A673 (cell line): ENCODE results near the gene NDC80. TPM values are rescaled to one million over a fixed set of nuclear protein-coding genes. Genes with fewer than 3 reads are reported as not detected.

Source experiments
- BruUV-seq: library from RNA; stranded (reverse); fragments of 400-500 nt; replicated peaks from 2 replicates; lab custom pipeline; 2021; lab: Mats Ljungman, UMichigan
- CTCF ChIA-PET: fragments of 300-600 bp; sonication (Branson Sonifier 250); formaldehyde crosslinking; loops from one replicate; lab custom pipeline; 2022; ENCODE audit warnings: antibody characterized with exemption; lab: Charles Lee
- POLR2A ChIA-PET: fragments of 300-600 bp; sonication (Branson Sonifier 250); formaldehyde crosslinking; loops from one replicate; lab custom pipeline; 2022; ENCODE audit warnings: antibody characterized with exemption; ENCODE audit not compliant: low non-redundant PET; lab: Charles Lee
- DNase-seq: peaks from one replicate; pipeline ENCODE4 v3.0.0-alpha.2; 2015; ENCODE audit warnings: low spot score
- H3K27ac ChIP-seq: fragments of 200-600 bp; sonication (generic); 2 replicates; pipeline ENCODE4 v1.5.1; 2016; ENCODE audit warnings: mixed run types, low read depth, mild to moderate bottlenecking, mixed read lengths, antibody characterized with exemption, low read length; ENCODE audit not compliant: poor library complexity, severe bottlenecking
- H3K27me3 ChIP-seq: fragments of 200-600 bp; sonication (generic); replicated peaks from 2 replicates; pipeline ENCODE4 v1.6.1; 2017; ENCODE audit warnings: mixed run types, low read depth, mild to moderate bottlenecking, mixed read lengths, antibody characterized with exemption, low read length; ENCODE audit not compliant: insufficient read depth, poor library complexity
- H3K36me3 ChIP-seq: fragments of 200-600 bp; sonication (generic); 2 replicates; pipeline ENCODE4 v1.6.1; 2016; ENCODE audit warnings: mixed run types, mild to moderate bottlenecking, mixed read lengths, antibody characterized with exemption, low read length; ENCODE audit not compliant: insufficient read depth, poor library complexity, severe bottlenecking
- H3K4me1 ChIP-seq: fragments of 200-600 bp; sonication (generic); 2 replicates; pipeline ENCODE4 v1.6.1; 2017; ENCODE audit warnings: mixed run types, mild to moderate bottlenecking, mixed read lengths, antibody characterized with exemption, low read length; ENCODE audit not compliant: insufficient read depth, poor library complexity, severe bottlenecking
- H3K4me3 ChIP-seq: fragments of 200-600 bp; sonication (generic); 2 replicates; pipeline ENCODE4 v1.5.1; 2016; ENCODE audit warnings: low read depth, mixed run types, mild to moderate bottlenecking, mixed read lengths, low read length; ENCODE audit not compliant: poor library complexity, severe bottlenecking
- H3K9me3 ChIP-seq: fragments of 200-600 bp; sonication (generic); 2 replicates; pipeline ENCODE4 v1.6.1; 2016; ENCODE audit warnings: mixed run types, low read depth, mild to moderate bottlenecking, mixed read lengths, antibody characterized with exemption, low read length; ENCODE audit not compliant: poor library complexity, severe bottlenecking
- EZH2 ChIP-seq: fragments of 200-600 bp; sonication (generic); IDR thresholded peaks from 2 replicates; pipeline ENCODE4 v1.6.1; 2017; ENCODE audit warnings: borderline replicate concordance, low read depth, mild to moderate bottlenecking, mixed read lengths, antibody characterized with exemption, low read length; ENCODE audit not compliant: poor library complexity, severe bottlenecking
- intact Hi-C: fragments of 100-400 bp; cut with micrococcal nuclease; formaldehyde crosslinking; loops from one replicate; pipeline ENCODE4 v1.10.0; 2022; ENCODE audit not compliant: unreplicated experiment
- total RNA-seq: library from RNA; stranded (reverse); gene quantifications from 2 replicates; pipeline ENCODE4 v1.2.3, GENCODE V29; 2021
- TF ChIP-seq, protein P1 (sequence below): fragments of 300-800, 200-600 bp; sonication (generic); conservative IDR thresholded peaks from 2 replicates; pipeline ENCODE4 v1.5.1; 2017; ENCODE audit warnings: low read depth, mild to moderate bottlenecking, antibody characterized with exemption, low read length, moderate library complexity, mixed read lengths

Gene NDC80
- total RNA-seq, 1 experiment from 2014 or later = 72.6 TPM

DNA sequence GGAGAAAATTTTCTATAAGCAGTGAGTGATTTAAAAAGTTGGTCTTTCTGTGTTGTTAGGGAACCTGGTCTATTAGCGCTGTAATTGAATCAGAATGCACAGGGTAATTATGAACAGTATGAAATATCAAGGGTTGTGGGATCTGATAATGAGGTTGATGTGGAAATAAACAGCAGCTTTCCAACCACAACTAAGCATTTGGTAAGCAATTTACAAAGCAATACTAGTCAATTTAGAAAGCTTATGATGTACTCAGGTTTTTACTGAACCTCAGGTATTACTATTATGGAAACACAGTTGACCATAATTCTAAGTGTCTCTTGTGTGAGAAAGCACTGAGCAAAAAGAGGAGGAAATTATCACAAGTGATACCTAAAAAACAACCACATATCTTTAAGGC, 73.2 kb downstream of the NDC80 start:
- Histone ChIP-seq H3K9me3 (no peaks in the 10 kb centered on the region), H3K27ac (no peak overlapping the region), H3K4me3 (no peak overlapping the region), H3K27me3 (no peaks in the 10 kb centered on the region), H3K36me3 (no peaks in the 10 kb centered on the region), H3K4me1 (no peaks in the 10 kb centered on the region)
- TF ChIP-seq, protein P1, sequence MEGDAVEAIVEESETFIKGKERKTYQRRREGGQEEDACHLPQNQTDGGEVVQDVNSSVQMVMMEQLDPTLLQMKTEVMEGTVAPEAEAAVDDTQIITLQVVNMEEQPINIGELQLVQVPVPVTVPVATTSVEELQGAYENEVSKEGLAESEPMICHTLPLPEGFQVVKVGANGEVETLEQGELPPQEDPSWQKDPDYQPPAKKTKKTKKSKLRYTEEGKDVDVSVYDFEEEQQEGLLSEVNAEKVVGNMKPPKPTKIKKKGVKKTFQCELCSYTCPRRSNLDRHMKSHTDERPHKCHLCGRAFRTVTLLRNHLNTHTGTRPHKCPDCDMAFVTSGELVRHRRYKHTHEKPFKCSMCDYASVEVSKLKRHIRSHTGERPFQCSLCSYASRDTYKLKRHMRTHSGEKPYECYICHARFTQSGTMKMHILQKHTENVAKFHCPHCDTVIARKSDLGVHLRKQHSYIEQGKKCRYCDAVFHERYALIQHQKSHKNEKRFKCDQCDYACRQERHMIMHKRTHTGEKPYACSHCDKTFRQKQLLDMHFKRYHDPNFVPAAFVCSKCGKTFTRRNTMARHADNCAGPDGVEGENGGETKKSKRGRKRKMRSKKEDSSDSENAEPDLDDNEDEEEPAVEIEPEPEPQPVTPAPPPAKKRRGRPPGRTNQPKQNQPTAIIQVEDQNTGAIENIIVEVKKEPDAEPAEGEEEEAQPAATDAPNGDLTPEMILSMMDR = no peak
- no peak for TF ChIP-seq EZH2
- BruUV-seq = no TSS peak
- intact Hi-C loops = no loop called here
- CTCF ChIA-PET = no interaction called here
- no peak for DNase-seq
- POLR2A ChIA-PET = no interaction called here

DNA sequence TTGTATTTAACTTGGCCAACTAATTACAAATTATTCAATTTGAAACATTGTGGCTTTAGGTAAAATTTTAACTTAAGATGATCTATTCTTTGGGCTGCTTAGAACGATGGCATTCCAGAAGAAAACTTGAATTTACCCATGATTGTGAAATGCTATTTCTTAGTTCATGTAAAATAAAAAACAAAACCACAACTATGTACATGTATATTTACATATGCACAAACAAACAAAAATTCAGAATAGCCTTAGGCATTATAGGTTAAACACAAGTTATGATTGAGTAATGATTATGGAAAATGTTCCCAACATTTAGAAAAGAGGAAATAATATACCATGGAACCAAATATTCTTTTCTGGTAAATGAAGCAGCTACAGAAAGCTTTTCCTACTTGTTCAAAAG, 80.6 kb downstream of the NDC80 start:
- H3K9me3 ChIP-seq = no peaks in the 10 kb centered on the region
- TF ChIP-seq, protein P1 = no peak
- TF ChIP-seq EZH2 = no peak
- H3K27me3 ChIP-seq = no peaks in the 10 kb centered on the region
- no peak overlapping the region for H3K27ac ChIP-seq
- ChIA-PET CTCF (no interaction called here), POLR2A (no interaction called here)
- H3K36me3 ChIP-seq = no peaks in the 10 kb centered on the region
- H3K4me3 ChIP-seq = no peak overlapping the region
- intact Hi-C loops = loop anchor here (10.0 kb wide), 1 partner anchor 253 kb away; no protein-coding TSS in a partner anchor
- no peak for DNase-seq
- BruUV-seq = no TSS peak
- no peaks in the 10 kb centered on the region for H3K4me1 ChIP-seq

DNA sequence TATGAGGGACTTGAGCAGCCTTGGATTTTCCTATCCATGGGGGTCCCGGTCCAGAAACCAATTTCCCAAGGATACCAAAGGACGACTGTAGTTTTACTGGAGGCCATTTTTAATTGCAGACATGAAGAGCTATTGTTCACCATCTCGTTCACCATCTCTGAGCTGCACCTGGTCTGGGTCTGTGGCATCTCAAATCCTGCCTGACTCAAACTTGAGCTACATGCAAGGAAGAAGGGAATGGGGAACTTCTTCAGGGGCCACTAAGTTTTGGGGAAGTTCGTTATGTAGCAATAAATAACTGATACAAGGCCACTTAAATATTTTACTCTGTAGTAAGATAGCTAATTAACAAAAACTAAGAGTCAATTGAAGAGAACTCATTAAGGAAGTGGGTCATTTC, 82.1 kb downstream of the NDC80 start:
- POLR2A ChIA-PET = no interaction called here
- H3K27me3 ChIP-seq = no peaks in the 10 kb centered on the region
- H3K27ac ChIP-seq = no peak overlapping the region
- no peak for DNase-seq
- no peaks in the 10 kb centered on the region for H3K9me3 ChIP-seq
- TF ChIP-seq, protein P1 = no peak
- TF ChIP-seq EZH2 = no peak
- H3K4me3 ChIP-seq = no peak overlapping the region
- intact Hi-C loops = loop anchor here (10.0 kb wide), 1 partner anchor 251 kb away; no protein-coding TSS in a partner anchor
- BruUV-seq = no TSS peak
- H3K36me3 ChIP-seq = no peaks in the 10 kb centered on the region
- H3K4me1 ChIP-seq = peaks cover 5% of the 10 kb centered on the region
- CTCF ChIA-PET = no interaction called here
